C4-2B (cell line): ENCODE results near the gene MRFAP1L1.

Experiments used
- H3K27ac ChIP-seq: fragments of 450-650 bp; 2 replicates; pipeline ENCODE4 v1.5.1; 2017
- ZFX ChIP-seq: fragments of 450-650 bp; IDR thresholded peaks from 2 replicates; pipeline ENCODE4 v1.6.1; 2017
- TF ChIP-seq, protein P1 (sequence below): fragments of 450-650 bp; conservative IDR thresholded peaks from 2 replicates; pipeline ENCODE4 v1.5.1; 2017; ENCODE audit warnings: mild to moderate bottlenecking

The MRFAP1L1 gene

GRCh38 chr4:6663596-6664393, 45.9 kb downstream of the MRFAP1L1 start:
- no peak overlapping the region for H3K27ac ChIP-seq
- TF ChIP-seq, protein P1, sequence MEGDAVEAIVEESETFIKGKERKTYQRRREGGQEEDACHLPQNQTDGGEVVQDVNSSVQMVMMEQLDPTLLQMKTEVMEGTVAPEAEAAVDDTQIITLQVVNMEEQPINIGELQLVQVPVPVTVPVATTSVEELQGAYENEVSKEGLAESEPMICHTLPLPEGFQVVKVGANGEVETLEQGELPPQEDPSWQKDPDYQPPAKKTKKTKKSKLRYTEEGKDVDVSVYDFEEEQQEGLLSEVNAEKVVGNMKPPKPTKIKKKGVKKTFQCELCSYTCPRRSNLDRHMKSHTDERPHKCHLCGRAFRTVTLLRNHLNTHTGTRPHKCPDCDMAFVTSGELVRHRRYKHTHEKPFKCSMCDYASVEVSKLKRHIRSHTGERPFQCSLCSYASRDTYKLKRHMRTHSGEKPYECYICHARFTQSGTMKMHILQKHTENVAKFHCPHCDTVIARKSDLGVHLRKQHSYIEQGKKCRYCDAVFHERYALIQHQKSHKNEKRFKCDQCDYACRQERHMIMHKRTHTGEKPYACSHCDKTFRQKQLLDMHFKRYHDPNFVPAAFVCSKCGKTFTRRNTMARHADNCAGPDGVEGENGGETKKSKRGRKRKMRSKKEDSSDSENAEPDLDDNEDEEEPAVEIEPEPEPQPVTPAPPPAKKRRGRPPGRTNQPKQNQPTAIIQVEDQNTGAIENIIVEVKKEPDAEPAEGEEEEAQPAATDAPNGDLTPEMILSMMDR: no peak
- no peak for TF ChIP-seq ZFX

DNA sequence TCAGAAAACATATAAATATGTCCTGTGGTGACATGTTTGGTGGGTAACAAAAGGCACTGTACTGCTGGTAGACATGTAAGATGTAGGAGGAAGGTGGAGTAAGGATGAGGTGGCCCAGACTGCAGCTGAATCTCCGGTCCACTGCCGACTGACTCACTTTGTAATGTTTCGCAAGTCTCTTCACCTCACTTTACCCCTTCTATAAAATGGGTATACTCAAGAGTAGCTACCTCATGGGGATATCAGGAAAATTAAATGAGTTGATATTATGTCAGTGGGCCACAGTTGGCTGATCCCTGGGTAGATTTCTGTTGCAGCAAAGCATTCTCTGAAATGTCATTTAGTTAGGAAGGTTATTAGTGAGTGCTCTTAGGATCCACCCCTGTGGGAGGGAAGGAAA, 47.1 kb downstream of the MRFAP1L1 start:
- TF ChIP-seq, protein P1: no peak
- TF ChIP-seq ZFX: no peak
- H3K27ac ChIP-seq: no peak overlapping the region

- no peak for TF ChIP-seq ZFX
- TF ChIP-seq, protein P1: no peak
Observed at GRCh38 chr4:6660430-6660829, 49.2 kb downstream of the MRFAP1L1 start.

DNA sequence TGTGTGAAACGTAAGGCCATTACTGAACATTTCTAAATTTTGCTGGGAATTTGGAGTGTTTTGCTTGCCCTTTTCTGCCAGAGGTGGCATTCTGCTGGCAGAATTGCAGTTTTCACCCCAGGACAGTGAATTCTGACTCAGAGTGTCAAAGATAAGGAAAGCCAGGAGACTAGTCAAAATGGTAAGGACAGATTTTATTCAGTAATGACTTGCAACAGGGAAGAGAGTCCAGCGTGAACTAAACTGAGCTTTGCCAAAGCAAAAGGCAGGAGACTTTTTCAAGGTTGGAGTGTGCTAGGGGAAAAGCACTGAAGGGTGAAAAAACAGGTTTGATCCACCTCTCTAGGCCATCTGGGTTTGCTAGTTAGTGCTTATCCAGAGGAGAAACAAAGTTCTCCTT, 49.8 kb downstream of the MRFAP1L1 start:
- TF ChIP-seq, protein P1: no peak
- no peak for TF ChIP-seq ZFX
- no peak overlapping the region for H3K27ac ChIP-seq

More at GRCh38 chr4:6660430-6660829, 49.2 kb downstream of the MRFAP1L1 start:
- no peak overlapping the region for H3K27ac ChIP-seq

- TF ChIP-seq, protein P1: no peak
- TF ChIP-seq ZFX: no peak
- no peak overlapping the region for H3K27ac ChIP-seq
Observed at GRCh38 chr4:6658597-6659075, 51.0 kb downstream of the MRFAP1L1 start.

DNA sequence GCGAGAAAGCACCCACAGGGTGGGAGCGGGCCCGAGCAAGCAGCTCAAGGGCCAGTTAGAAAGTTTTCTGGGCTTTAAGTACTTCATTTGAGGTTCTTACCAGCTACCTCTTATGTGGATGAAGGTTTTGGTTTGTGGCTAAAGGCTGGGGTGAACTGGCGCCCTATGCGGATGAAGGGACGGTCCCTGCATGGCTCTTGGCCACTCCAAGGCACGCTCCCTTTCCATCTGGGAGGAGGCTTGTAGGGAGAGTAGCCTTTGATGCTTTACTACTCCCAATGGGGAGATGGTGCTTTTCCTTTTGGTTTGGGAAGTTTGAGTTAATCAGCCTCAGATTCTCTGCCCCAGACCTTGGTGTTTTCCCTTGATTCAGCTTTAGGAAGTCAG, 51.5 kb downstream of the MRFAP1L1 start:
- H3K27ac ChIP-seq: no peak overlapping the region
- TF ChIP-seq, protein P1: no peak
- TF ChIP-seq ZFX: no peak
